Stimulated activated CD4-positive, alpha-beta T cell treated with anti-CD3 and anti-CD28 coated beads, Interleukin-1b, Interleukin-23, amount 100 ng/mL, for 4 hours (primary cell): Measurements from ENCODE around the gene SPNS3.

Experiments
- DNase-seq, 2 donors: peaks; one replicate each; pipeline ENCODE4 v3.0.0-alpha.2; 2020; ENCODE audit warnings: low read depth in 2 of 2

SPNS3 gene

GRCh38 chr17:4490109-4490591, 56.4 kb downstream of the SPNS3 start:
- DNase-seq, result no peak

- DNase-seq, result no peak
Observed at GRCh38 chr17:4490637-4491061, 56.9 kb downstream of the SPNS3 start.

- no peak for DNase-seq
Observed at GRCh38 chr17:4492721-4493561, 59.2 kb downstream of the SPNS3 start.

- no peak for DNase-seq
Observed at GRCh38 chr17:4497101-4497824, 63.5 kb downstream of the SPNS3 start.

GRCh38 chr17:4498461-4499397, 65.0 kb downstream of the SPNS3 start, which contains the start of gene SPNS2:
Gene SPNS2 (plus strand): TSS chr17:4498881. CDS start chr17:4499048, 167 bp downstream.
- DNase-seq, result peak; percentile 36 to 70

- DNase-seq, result peak in 1 of 2 donors; percentile 22
Observed at GRCh38 chr17:4499431-4500190, 65.9 kb downstream of the SPNS3 start.

- DNase-seq, result no peak
Observed at GRCh38 chr17:4500191-4500571, 66.4 kb downstream of the SPNS3 start.

GRCh38 chr17:4501295-4501949, 67.7 kb downstream of the SPNS3 start:
- no peak for DNase-seq

- no peak for DNase-seq
Observed at GRCh38 chr17:4502466-4503154, 68.9 kb downstream of the SPNS3 start.

GRCh38 chr17:4503283-4504025, 69.7 kb downstream of the SPNS3 start:
- no peak for DNase-seq

GRCh38 chr17:4504188-4504587, 70.4 kb downstream of the SPNS3 start:
- no peak for DNase-seq

GRCh38 chr17:4505187-4505586, 71.4 kb downstream of the SPNS3 start:
- no peak for DNase-seq

- no peak for DNase-seq
Observed at GRCh38 chr17:4506175-4506813, 72.6 kb downstream of the SPNS3 start.

GRCh38 chr17:4506892-4507291, 73.2 kb downstream of the SPNS3 start:
- no peak for DNase-seq

GRCh38 chr17:4507361-4508111, 73.8 kb downstream of the SPNS3 start:
- no peak for DNase-seq

GRCh38 chr17:4508207-4508606, 74.5 kb downstream of the SPNS3 start:
- no peak for DNase-seq

GRCh38 chr17:4509401-4509800, 75.7 kb downstream of the SPNS3 start:
- DNase-seq, result no peak
